GM12864 (cell line): ENCODE measurements around the gene TCAF1.

Experiments
- DNase-seq: peaks from one replicate; pipeline ENCODE4 v3.0.0-alpha.2; 2011; ENCODE audit warnings: low read depth
- H3K4me3 ChIP-seq: 2 replicates; pipeline ENCODE4 v1.5.1; 2011; ENCODE audit warnings: mild to moderate bottlenecking, low read depth, low read length, control low read depth
- CTCF ChIP-seq: IDR thresholded peaks from 2 replicates; pipeline ENCODE4 v1.5.1; 2011; ENCODE audit warnings: low read depth, mild to moderate bottlenecking, moderate library complexity, low read length, control low read depth, inconsistent platforms; ENCODE audit errors: missing control alignments

The TCAF1 gene

GRCh38 chr7:143889068-143889467 is 12.9 kb downstream of the TCAF1 start:
- no peak for TF ChIP-seq CTCF

GRCh38 chr7:143886826-143887477 is 15.0 kb downstream of the TCAF1 start:
- no peak for DNase-seq
- no peak for TF ChIP-seq CTCF
- H3K4me3 ChIP-seq = no peak overlapping the region

More at GRCh38 chr7:143889068-143889467, 12.9 kb downstream of the TCAF1 start:
- H3K4me3 ChIP-seq = no peak overlapping the region
- no peak for DNase-seq

- no peak overlapping the region for H3K4me3 ChIP-seq
- TF ChIP-seq CTCF = no peak
- DNase-seq = no peak
Observed at GRCh38 chr7:143885951-143886350, 16.0 kb downstream of the TCAF1 start.

GRCh38 chr7:143884969-143885559 is 16.9 kb downstream of the TCAF1 start:
- no peak for TF ChIP-seq CTCF
- no peak for DNase-seq
- H3K4me3 ChIP-seq = peak overlapping the region; percentile 55

GRCh38 chr7:143884241-143884968 is 17.6 kb downstream of the TCAF1 start:
- peak overlapping the region; percentile 55 for H3K4me3 ChIP-seq
- no peak for DNase-seq
- TF ChIP-seq CTCF = no peak

GRCh38 chr7:143882604-143883078 is 19.3 kb downstream of the TCAF1 start:
- DNase-seq = no peak
- H3K4me3 ChIP-seq = no peak overlapping the region
- TF ChIP-seq CTCF = no peak
